ENCODE measurements around the gene ERCC2. TPM values are rescaled to one million over a fixed set of nuclear protein-coding genes. Genes with fewer than 3 reads are reported as not detected.
"Not testable (repeated sequence)": the region's sequence is repeated elsewhere in the genome, so short reads cannot be mapped to it uniquely, and the experiment has no call there.

Gene ERCC2
- total RNA-seq, 1 donor, result 29.1 TPM

DNA sequence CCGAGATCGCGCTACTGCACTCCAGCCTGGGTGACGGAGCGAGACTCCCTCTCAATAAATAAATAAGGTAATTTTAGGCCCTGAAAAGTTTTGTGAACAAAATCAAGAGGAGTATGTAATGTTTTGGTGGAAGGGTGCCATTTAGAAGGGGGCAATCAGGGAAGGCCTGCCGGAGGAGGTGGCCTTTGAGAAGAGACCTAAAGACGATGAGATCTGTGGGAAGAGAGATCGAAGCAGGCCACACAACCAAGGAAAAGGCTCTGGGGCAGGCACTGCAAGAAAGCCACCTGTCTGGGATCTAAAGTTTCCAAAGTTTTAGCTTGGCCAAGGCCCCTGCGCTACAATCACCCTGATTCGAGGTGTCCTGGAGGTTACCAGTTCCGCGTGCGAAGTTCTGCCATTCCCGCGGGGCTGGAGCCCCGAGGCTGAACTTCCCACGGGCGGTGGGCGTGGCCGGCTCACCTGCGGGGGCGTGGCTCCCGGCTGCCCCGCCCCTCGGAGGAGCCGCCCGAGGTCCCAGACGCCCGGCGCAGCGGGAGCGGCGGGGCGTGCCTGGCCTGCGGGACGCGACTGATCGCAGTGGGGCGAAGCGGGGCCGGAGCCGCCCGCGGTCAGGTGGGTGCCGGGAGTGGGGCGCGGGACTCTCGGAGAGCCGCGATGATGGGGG lies 30.0 kb downstream of the ERCC2 start, which contains the start of gene KLC3:
Gene KLC3, plus strand, starts transcription at position 519 of the 667 bp plus-strand sequence. CDS start 4,792 bp downstream, outside the sequence.
- DNase-seq (ENCODE audit: low read depth in 2 of 3, low spot score in 2 of 3), result peak in 1 of 3 donors; percentile 18

GRCh38 chr19:45339629-45340028 lies 30.7 kb downstream of the ERCC2 start:
- DNase-seq (ENCODE audit: low read depth in 2 of 3, low spot score in 2 of 3), result no peak

- no peak for DNase-seq (ENCODE audit: low read depth in 2 of 3, low spot score in 2 of 3)
Measured at GRCh38 chr19:45336696-45337251, 33.6 kb downstream of the ERCC2 start.

GRCh38 chr19:45334881-45335280 lies 35.5 kb downstream of the ERCC2 start:
- DNase-seq (ENCODE audit: low read depth in 2 of 3, low spot score in 2 of 3), result not testable (repeated sequence)

- DNase-seq (ENCODE audit: low read depth in 2 of 3, low spot score in 2 of 3), result no peak
Measured at GRCh38 chr19:45333609-45334303, 36.6 kb downstream of the ERCC2 start.

GRCh38 chr19:45331411-45331810 lies 39.0 kb downstream of the ERCC2 start:
- DNase-seq (ENCODE audit: low read depth in 2 of 3, low spot score in 2 of 3), result no peak

- no peak for DNase-seq (ENCODE audit: low read depth in 2 of 3, low spot score in 2 of 3)
Measured at GRCh38 chr19:45327404-45328143, 42.8 kb downstream of the ERCC2 start.

- DNase-seq (ENCODE audit: low read depth in 2 of 3, low spot score in 2 of 3), result no peak
Measured at GRCh38 chr19:45324349-45324907, 45.9 kb downstream of the ERCC2 start.

DNA sequence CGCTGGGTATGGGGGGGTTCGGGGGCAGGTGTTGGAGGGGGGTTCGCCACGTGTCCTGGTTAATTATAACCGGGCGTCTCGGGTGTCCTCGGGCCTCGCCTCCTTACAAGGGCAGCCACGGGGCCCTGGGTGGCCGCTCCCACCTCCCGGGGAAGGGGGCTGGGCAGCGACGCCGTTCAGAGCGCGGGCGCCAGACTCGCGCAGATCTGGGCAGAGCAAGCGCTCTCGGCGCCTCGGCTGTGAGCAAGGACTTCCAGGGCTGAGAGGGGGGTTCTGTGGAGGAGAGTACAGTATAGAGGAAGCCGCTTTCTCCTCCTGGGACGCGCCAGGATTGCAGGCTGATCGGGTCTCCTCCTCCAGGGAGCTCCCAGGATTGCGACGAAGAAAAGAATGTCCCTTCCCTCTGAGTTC lies 46.7 kb downstream of the ERCC2 start:
- DNase-seq (ENCODE audit: low read depth in 2 of 3, low spot score in 2 of 3), result no peak

DNA sequence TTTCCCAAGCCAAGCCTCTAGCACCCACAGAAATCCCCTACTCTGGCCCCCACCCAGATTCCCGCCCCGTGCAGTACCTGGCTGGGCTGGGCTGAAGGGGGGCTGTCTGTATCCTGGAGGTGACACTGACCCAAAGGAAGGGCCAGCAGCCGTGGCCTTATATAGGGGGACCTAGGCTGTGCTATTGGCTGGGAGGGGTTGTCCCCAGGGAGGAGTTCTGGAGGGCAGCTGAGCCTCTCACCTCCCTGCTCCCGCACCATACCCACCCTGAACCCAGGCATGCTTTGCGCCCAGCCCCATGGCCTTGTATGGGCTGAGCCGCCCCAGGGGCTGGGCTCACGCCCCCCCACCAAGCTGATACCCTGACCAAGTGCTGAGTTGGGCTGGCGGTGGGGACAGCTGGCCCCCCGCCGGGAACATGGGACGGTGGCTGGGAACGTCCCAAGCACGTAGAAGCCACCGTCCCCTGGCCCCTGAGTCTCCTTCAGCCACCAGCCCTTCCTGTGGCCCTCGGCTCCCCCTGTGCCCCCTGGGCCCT lies 47.6 kb downstream of the ERCC2 start, which contains the start of gene CKM:
Gene CKM, minus strand, starts transcription at position 132 of the 538 bp plus-strand sequence. CDS start 3,162 bp downstream, outside the sequence.
- DNase-seq (ENCODE audit: low read depth in 2 of 3, low spot score in 2 of 3), result no peak

DNA sequence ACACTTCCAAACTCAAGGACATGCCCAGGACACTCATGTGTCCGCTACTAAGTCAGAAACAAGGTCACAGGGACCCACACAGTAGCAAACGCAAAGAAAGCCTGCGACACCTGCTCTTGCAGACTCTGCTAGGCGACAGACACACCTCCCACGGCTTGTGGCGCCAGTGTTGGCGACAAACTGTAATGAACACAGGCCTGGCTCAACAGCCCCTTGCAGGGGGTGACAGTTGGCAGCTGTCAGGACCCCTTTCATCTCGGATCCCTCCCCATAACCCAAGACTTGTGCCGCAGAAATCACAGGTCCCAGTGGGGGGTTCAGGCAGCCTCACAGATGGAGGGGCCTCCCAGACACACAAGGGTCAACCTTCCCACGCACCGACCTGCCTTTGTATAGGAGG lies 48.1 kb downstream of the ERCC2 start:
- DNase-seq (ENCODE audit: low read depth in 2 of 3, low spot score in 2 of 3), result no peak

GRCh38 chr19:45321848-45322247 lies 48.5 kb downstream of the ERCC2 start:
- DNase-seq (ENCODE audit: low read depth in 2 of 3, low spot score in 2 of 3), result no peak

- no peak for DNase-seq (ENCODE audit: low read depth in 2 of 3, low spot score in 2 of 3)
Measured at GRCh38 chr19:45320997-45321775, 49.2 kb downstream of the ERCC2 start.

DNA sequence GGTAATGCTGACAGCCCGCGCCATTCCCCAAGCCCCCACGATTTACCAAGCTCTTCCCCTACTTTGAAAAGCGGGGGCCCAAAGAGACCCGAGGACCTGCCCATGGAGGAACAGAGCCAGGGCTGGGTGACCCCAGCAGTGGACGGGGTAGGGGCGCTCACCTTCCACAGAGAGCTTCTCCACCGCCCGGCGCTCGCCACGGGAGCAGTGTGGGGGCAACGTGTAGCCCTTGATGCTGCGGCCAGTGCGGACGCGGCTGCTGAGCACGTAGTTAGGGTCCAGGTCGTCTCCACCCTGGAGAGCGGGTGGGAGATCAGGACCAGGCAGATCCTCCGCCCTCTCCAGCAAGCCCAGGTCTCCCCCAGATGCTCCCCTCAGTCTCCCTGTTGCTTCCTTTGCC lies 55.1 kb downstream of the ERCC2 start:
- DNase-seq (ENCODE audit: low read depth in 2 of 3, low spot score in 2 of 3), result no peak

- no peak for DNase-seq (ENCODE audit: low read depth in 2 of 3, low spot score in 2 of 3)
Measured at GRCh38 chr19:45314708-45315245, 55.6 kb downstream of the ERCC2 start.

DNA sequence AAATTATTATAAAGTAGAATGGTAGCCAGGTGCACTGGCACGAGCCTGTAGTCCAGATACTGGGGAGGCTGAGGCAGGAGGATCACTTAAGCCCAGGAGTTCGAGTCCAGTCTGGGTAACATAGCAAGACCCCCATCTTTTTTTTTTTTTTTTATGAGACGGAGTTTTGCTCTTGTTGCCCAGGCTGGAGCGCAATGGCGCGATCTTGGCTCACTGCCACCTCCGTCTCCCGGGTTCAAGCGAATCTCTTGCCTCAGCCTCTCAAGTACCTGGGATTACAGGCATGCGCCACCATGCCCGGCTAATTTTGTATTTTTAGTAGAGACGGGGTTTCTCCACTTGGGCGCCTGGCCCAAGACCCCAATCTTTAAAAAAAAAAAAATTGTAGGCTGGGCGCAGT lies 58.1 kb downstream of the ERCC2 start:
- not testable (repeated sequence) for DNase-seq (ENCODE audit: low read depth in 2 of 3, low spot score in 2 of 3)

- peak in 1 of 3 donors; percentile 41 for DNase-seq (ENCODE audit: low read depth in 2 of 3, low spot score in 2 of 3)
Measured at GRCh38 chr19:45311621-45312020, 58.8 kb downstream of the ERCC2 start.

DNA sequence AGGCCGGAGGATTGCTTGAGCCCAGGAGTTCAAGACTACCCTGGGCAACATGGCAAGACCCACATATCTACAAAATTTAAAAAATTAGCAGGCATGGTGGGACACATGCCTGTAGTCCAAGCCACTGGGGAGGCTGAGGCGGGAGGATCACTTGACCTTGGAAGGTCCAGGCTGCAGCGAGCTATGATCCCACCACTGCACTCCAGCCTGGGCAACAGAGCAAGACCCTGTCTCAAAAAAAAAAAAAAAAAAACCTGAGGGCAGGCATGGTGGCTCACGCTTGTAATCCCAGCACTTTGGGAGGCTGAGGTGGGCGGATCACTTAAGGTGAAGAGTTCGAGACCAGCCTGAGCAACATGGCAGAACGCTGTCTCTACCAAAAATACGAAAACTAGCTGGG lies 61.1 kb downstream of the ERCC2 start:
- DNase-seq (ENCODE audit: low read depth in 2 of 3, low spot score in 2 of 3), result not testable (repeated sequence)

- no peak for DNase-seq (ENCODE audit: low read depth in 2 of 3, low spot score in 2 of 3)
Measured at GRCh38 chr19:45307361-45307760, 63.0 kb downstream of the ERCC2 start.
